Glutamatergic neuron (in vitro differentiated cells): Measurements from ENCODE around the gene DEUP1. TPM values are rescaled to one million over a fixed set of nuclear protein-coding genes. Genes with fewer than 3 reads are reported as not detected.
A peak's percentile ranks its signal among the peaks of the same experiment; 100 is the strongest.

Source experiments
- DNase-seq: peaks from one replicate; pipeline ENCODE4 v3.0.0; 2022
- H3K27ac Mint-ChIP-seq: one replicate; pipeline ENCODE4 v1.8.0; 2020; ENCODE audit warnings: mild to moderate bottlenecking, mixed read lengths, inconsistent platforms; ENCODE audit not compliant: unreplicated experiment
- H3K27me3 Mint-ChIP-seq: one replicate; pipeline ENCODE4 v1.8.0; 2020; ENCODE audit warnings: mild to moderate bottlenecking, moderate library complexity, mixed read lengths, inconsistent platforms; ENCODE audit not compliant: unreplicated experiment
- H3K36me3 Mint-ChIP-seq: one replicate; pipeline ENCODE4 v1.8.0; 2020; ENCODE audit warnings: mild to moderate bottlenecking, mixed read lengths, inconsistent platforms; ENCODE audit not compliant: unreplicated experiment
- H3K4me1 Mint-ChIP-seq: one replicate; pipeline ENCODE4 v1.8.0; 2020; ENCODE audit warnings: mild to moderate bottlenecking, low read depth, mixed read lengths, inconsistent platforms; ENCODE audit not compliant: unreplicated experiment
- H3K4me3 Mint-ChIP-seq: one replicate; pipeline ENCODE4 v1.8.0; 2020; ENCODE audit warnings: mild to moderate bottlenecking, mixed read lengths, inconsistent platforms; ENCODE audit not compliant: unreplicated experiment
- H3K9me3 Mint-ChIP-seq: one replicate; pipeline ENCODE4 v1.8.0; 2020; ENCODE audit warnings: mild to moderate bottlenecking, moderate library complexity, mixed read lengths, inconsistent platforms; ENCODE audit not compliant: unreplicated experiment
- CTCF ChIP-seq: fragments of 200-600 bp; sonication (generic); IDR thresholded peaks from one replicate; pipeline ENCODE4 v1.5.0; 2021; ENCODE audit not compliant: partially characterized antibody, unreplicated experiment
- long read RNA-seq: library from polyadenylated mRNA; unstranded; transcript quantifications from one replicate; pipeline ENCODE4 v2.0.0, GENCODE V29; 2020; ENCODE audit not compliant: unreplicated experiment
- total RNA-seq: library from RNA; stranded (reverse); fragmentation: NEBNext Ultra II Directional; extraction: Animal tissue kit (Norgen Biotek cat#: 25700); gene quantifications from one replicate; pipeline ENCODE4 v1.2.1, GENCODE V29; 2021; ENCODE audit not compliant: unreplicated experiment

DEUP1 gene
- total RNA-seq: not detected
- long read RNA-seq, partial matches to known transcripts: 0 of 2 reads
- long read RNA-seq, other reads (novel, unspliced or antisense): 2 of 2 reads

GRCh38 chr11:93330446-93330984, at the start of gene DEUP1:
DEUP1 (plus strand) TSS chr11:93330742; CDS start chr11:93332260, 1,518 bp downstream.
- no peak within 1 kb of the TSS for H3K27ac Mint-ChIP-seq
- no peak for TF ChIP-seq CTCF
- H3K36me3 Mint-ChIP-seq: no peaks in the 10 kb centered on the region
- peak within 1 kb of the TSS; percentile 92 for H3K4me3 Mint-ChIP-seq
- H3K27me3 Mint-ChIP-seq: peaks cover 7% of the 10 kb centered on the region
- no peaks in the 10 kb centered on the region for H3K9me3 Mint-ChIP-seq
- H3K4me1 Mint-ChIP-seq: no peaks in the 10 kb centered on the region
- peak; percentile 78 for DNase-seq

- H3K27me3 Mint-ChIP-seq: no peaks in the 10 kb centered on the region
- no peak for DNase-seq
- no peaks in the 10 kb centered on the region for H3K36me3 Mint-ChIP-seq
- H3K4me3 Mint-ChIP-seq: no peak overlapping the region
- peaks cover 3% of the 10 kb centered on the region for H3K9me3 Mint-ChIP-seq
- no peak overlapping the region for H3K27ac Mint-ChIP-seq
- no peak for TF ChIP-seq CTCF
- H3K4me1 Mint-ChIP-seq: no peaks in the 10 kb centered on the region
Measured at GRCh38 chr11:93285430-93285829, 45.1 kb upstream of the DEUP1 start.

- H3K27me3 Mint-ChIP-seq: no peaks in the 10 kb centered on the region
- TF ChIP-seq CTCF: no peak
- DNase-seq: no peak
- H3K27ac Mint-ChIP-seq: no peak overlapping the region
- H3K9me3 Mint-ChIP-seq: peaks cover 3% of the 10 kb centered on the region
- no peak overlapping the region for H3K4me3 Mint-ChIP-seq
- no peaks in the 10 kb centered on the region for H3K4me1 Mint-ChIP-seq
- H3K36me3 Mint-ChIP-seq: no peaks in the 10 kb centered on the region
Measured at GRCh38 chr11:93287434-93287833, 43.1 kb upstream of the DEUP1 start.

- Mint-ChIP-seq H3K4me1 (no peaks in the 10 kb centered on the region), H3K27me3 (no peaks in the 10 kb centered on the region), H3K36me3 (no peaks in the 10 kb centered on the region), H3K27ac (no peak overlapping the region), H3K4me3 (no peak overlapping the region), H3K9me3 (peaks cover 3% of the 10 kb centered on the region)
- no peak for DNase-seq
- TF ChIP-seq CTCF: no peak
Measured at GRCh38 chr11:93288079-93288478, 42.5 kb upstream of the DEUP1 start.

GRCh38 chr11:93288767-93289166, 41.8 kb upstream of the DEUP1 start:
- Mint-ChIP-seq H3K4me1 (no peaks in the 10 kb centered on the region), H3K27me3 (no peaks in the 10 kb centered on the region), H3K9me3 (peaks cover 3% of the 10 kb centered on the region), H3K4me3 (no peak overlapping the region), H3K27ac (no peak overlapping the region), H3K36me3 (no peaks in the 10 kb centered on the region)
- TF ChIP-seq CTCF: no peak
- no peak for DNase-seq
